MM.1S (cell line): Measurements from ENCODE around the gene UST.

Experiments
- DNase-seq: peaks from one replicate; pipeline ENCODE4 v3.0.0-alpha.2; 2015
- H2AFZ ChIP-seq: fragments of 300-600 bp; sonication (generic); 2 replicates; pipeline ENCODE4 v1.6.0; 2016; ENCODE audit warnings: antibody characterized with exemption, low read length
- H3F3A ChIP-seq: fragments of 300-600 bp; sonication (generic); 2 replicates; pipeline ENCODE4 v1.6.1; 2016; ENCODE audit warnings: mild to moderate bottlenecking, antibody characterized with exemption, low read length, moderate library complexity, mixed read lengths; ENCODE audit not compliant: insufficient read depth
- H3K27ac ChIP-seq: fragments of 300-600 bp; sonication (generic); 2 replicates; pipeline ENCODE4 v1.5.1; 2016; ENCODE audit warnings: mild to moderate bottlenecking, low read length
- H3K27me3 ChIP-seq: fragments of 300-600 bp; sonication (generic); replicated peaks from 2 replicates; pipeline ENCODE4 v1.6.0; 2016; ENCODE audit warnings: low read length; ENCODE audit not compliant: insufficient read depth
- H3K36me3 ChIP-seq: fragments of 300-600 bp; sonication (generic); replicated peaks from 2 replicates; pipeline ENCODE4 v1.6.1; 2016; ENCODE audit warnings: mild to moderate bottlenecking, low read length, mixed read lengths; ENCODE audit not compliant: insufficient read depth
- H3K4me1 ChIP-seq: fragments of 300-600 bp; sonication (generic); 2 replicates; pipeline ENCODE4 v1.6.1; 2016; ENCODE audit warnings: low read length, mixed read lengths
- H3K4me2 ChIP-seq: fragments of 300-600 bp; sonication (generic); 2 replicates; pipeline ENCODE4 v1.6.0; 2016; ENCODE audit warnings: low read depth, low read length
- H3K4me3 ChIP-seq: fragments of 300-600 bp; sonication (generic); 2 replicates; pipeline ENCODE4 v1.5.1; 2016; ENCODE audit warnings: low read length, mixed read lengths
- H3K79me2 ChIP-seq: fragments of 300-600 bp; sonication (generic); 2 replicates; pipeline ENCODE4 v1.6.1; 2016; ENCODE audit warnings: mixed run types, low read length, mixed read lengths
- H3K9ac ChIP-seq: fragments of 300-600 bp; sonication (generic); 2 replicates; pipeline ENCODE4 v1.6.1; 2016; ENCODE audit warnings: low read length, mixed read lengths
- H3K9me2 ChIP-seq: fragments of 300-600 bp; sonication (generic); replicated peaks from 2 replicates; pipeline ENCODE4 v1.6.1; 2016; ENCODE audit warnings: mild to moderate bottlenecking, low read length, mixed read lengths; ENCODE audit not compliant: insufficient read depth
- H3K9me3 ChIP-seq: fragments of 300-600 bp; sonication (generic); replicated peaks from 2 replicates; pipeline ENCODE4 v1.6.1; 2016; ENCODE audit warnings: mild to moderate bottlenecking, low read length, mixed read lengths; ENCODE audit not compliant: insufficient read depth
- H4K20me1 ChIP-seq: fragments of 300-600 bp; sonication (generic); 2 replicates; pipeline ENCODE4 v1.6.1; 2016; ENCODE audit warnings: mild to moderate bottlenecking, low read length, moderate library complexity, mixed read lengths; ENCODE audit not compliant: insufficient read depth
- EZH2 ChIP-seq: fragments of 300-600 bp; sonication (generic); optimal IDR thresholded peaks from 2 replicates; pipeline ENCODE3; 2017; ENCODE audit warnings: low read depth, mild to moderate bottlenecking, antibody characterized with exemption, low read length, mixed read lengths
- EZH2phosphoT487 ChIP-seq: fragments of 300-600 bp; sonication (generic); IDR thresholded peaks from 2 replicates; pipeline ENCODE4 v1.6.1; 2018; ENCODE audit warnings: antibody characterized with exemption, low read length
- TF ChIP-seq, protein P1 (sequence below): fragments of 300-600 bp; sonication (generic); IDR thresholded peaks from 2 replicates; pipeline ENCODE4 v1.5.1; 2016; ENCODE audit warnings: antibody characterized with exemption, low read length, mixed read lengths

Gene UST

DNA sequence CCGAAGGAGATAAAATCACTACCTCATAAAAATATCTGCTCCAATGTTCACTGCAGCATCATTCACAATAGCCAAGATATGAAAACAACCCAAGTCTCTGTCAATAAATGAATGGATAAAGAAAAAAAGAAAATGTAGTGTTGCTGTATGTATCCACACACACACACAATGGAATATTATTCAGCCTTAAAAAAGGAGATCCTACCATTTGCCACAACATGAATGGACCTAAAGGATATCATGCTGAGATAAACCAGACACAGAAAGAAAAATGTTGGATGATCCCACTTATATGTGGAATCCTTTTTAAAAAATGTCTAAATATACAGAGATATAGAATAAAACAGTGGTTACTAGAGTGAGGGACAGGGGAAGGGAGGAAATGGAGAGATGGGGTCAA is 378.5 kb downstream of the UST start:
- H3K9me2 ChIP-seq: no peaks in the 10 kb centered on the region
- no peak for TF ChIP-seq EZH2phosphoT487
- no peak for TF ChIP-seq EZH2
- TF ChIP-seq, protein P1, sequence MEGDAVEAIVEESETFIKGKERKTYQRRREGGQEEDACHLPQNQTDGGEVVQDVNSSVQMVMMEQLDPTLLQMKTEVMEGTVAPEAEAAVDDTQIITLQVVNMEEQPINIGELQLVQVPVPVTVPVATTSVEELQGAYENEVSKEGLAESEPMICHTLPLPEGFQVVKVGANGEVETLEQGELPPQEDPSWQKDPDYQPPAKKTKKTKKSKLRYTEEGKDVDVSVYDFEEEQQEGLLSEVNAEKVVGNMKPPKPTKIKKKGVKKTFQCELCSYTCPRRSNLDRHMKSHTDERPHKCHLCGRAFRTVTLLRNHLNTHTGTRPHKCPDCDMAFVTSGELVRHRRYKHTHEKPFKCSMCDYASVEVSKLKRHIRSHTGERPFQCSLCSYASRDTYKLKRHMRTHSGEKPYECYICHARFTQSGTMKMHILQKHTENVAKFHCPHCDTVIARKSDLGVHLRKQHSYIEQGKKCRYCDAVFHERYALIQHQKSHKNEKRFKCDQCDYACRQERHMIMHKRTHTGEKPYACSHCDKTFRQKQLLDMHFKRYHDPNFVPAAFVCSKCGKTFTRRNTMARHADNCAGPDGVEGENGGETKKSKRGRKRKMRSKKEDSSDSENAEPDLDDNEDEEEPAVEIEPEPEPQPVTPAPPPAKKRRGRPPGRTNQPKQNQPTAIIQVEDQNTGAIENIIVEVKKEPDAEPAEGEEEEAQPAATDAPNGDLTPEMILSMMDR: no peak

More for the DNA sequence above, 378.5 kb downstream of the UST start:
- Histone ChIP-seq H3K36me3 (no peaks in the 10 kb centered on the region), H3K9me3 (no peaks in the 10 kb centered on the region), H3K79me2 (no peaks in the 10 kb centered on the region), H3K27ac (no peak overlapping the region), H3K4me2 (no peak overlapping the region), H3F3A (no peaks in the 10 kb centered on the region), H3K27me3 (no peaks in the 10 kb centered on the region), H3K4me3 (no peak overlapping the region), H3K9ac (no peak overlapping the region), H3K4me1 (no peaks in the 10 kb centered on the region), H4K20me1 (no peaks in the 10 kb centered on the region), H2AFZ (no peak overlapping the region)
- DNase-seq: no peak
